ENCODE results near the gene C1QTNF1. TPM values are rescaled to one million over a fixed set of nuclear protein-coding genes. Genes with fewer than 3 reads are reported as not detected.

The C1QTNF1 gene
- total RNA-seq, 1 donor from 2014 or later: 6.8 TPM

DNA sequence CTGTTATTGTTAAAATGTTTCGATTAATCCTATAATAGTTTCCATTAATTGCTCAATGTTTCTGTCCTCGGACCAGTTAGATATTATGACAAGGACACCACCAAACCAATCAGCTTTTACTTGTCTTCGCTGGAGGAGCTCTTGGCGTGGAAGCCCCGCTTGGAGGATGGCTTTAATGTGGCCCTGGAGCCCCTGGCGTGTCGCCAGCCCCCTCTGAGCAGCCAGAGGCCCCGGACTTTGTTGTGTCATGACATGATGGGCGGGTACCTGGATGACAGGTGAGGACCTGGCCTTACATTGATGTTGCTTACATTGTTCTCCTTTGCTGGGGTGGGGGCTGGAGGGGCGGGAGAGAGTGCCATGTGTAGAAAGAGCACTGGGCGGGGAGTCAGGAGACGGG, 53.6 kb downstream of the C1QTNF1 start:
- Histone ChIP-seq H3K4me3 (ENCODE audit: low read length in 3 of 3) (peak overlapping the region in 1 of 3 donors; percentile 22), H3K36me3 (ENCODE audit: control insufficient read depth in 3 of 3, insufficient read depth in 3 of 3, low read length in 3 of 3) (peaks cover 30 to 36% (median 34%) of the 10 kb centered on the region in 3 donors), H3K9ac (ENCODE audit: low read depth in 1 of 3, low read length in 3 of 3) (peak overlapping the region in 1 of 3 donors; percentile 11), H3K27ac (ENCODE audit: low read depth, low read length) (no peak overlapping the region), H3K4me1 (ENCODE audit: control insufficient read depth in 3 of 3, insufficient read depth in 3 of 3, low read length in 3 of 3) (peaks cover 21 to 56% (median 39%) of the 10 kb centered on the region in 3 donors), H3K27me3 (ENCODE audit: control insufficient read depth in 3 of 3, insufficient read depth in 3 of 3, low read length in 3 of 3) (no peaks in the 10 kb centered on the region), H3K9me3 (ENCODE audit: control insufficient read depth in 3 of 3, low read length in 3 of 3) (no peaks in the 10 kb centered on the region)

DNA sequence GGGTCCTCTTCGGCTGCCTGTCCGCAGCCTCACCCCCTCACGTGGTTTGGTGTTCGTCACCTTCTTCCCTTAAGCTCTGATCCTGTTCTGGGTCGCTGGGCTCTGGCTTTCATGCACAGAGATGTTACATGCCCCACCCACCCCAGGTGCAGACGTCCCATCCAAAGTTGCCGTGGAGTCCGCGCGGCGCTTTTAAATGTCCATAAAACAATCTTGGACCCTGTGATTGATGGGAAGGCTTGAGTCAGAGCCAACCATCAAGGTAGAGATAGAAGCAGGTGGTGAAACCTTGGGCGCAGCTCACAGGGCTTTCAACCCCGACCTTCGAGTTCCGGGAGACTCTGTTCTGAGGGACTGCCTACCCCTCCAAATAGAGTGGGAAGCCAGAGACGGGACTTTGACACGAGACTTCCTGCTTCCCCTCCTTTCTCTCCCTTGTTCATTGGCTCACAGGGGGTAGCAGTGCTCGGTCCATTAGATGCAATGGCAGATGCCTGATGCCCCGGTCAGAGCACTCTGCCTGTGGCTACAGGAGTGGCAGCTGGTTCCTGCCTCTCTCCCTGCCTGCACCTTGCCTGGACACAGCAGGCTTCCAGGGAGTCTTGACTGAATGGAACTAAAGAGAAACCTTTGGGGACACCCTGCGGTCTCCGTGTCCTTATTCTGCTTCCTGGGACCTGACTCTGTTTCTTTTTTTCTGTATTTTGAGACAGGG, 54.7 kb downstream of the C1QTNF1 start:
- Histone ChIP-seq H3K27ac (ENCODE audit: low read depth, low read length) (no peak overlapping the region), H3K27me3 (ENCODE audit: control insufficient read depth in 3 of 3, insufficient read depth in 3 of 3, low read length in 3 of 3) (no peaks in the 10 kb centered on the region), H3K4me1 (ENCODE audit: control insufficient read depth in 3 of 3, insufficient read depth in 3 of 3, low read length in 3 of 3) (peaks cover 21 to 61% (median 37%) of the 10 kb centered on the region in 3 donors), H3K9ac (ENCODE audit: low read depth in 1 of 3, low read length in 3 of 3) (no peak overlapping the region), H3K4me3 (ENCODE audit: low read length in 3 of 3) (no peak overlapping the region), H3K36me3 (ENCODE audit: control insufficient read depth in 3 of 3, insufficient read depth in 3 of 3, low read length in 3 of 3) (peaks cover 40 to 44% (median 43%) of the 10 kb centered on the region in 3 donors), H3K9me3 (ENCODE audit: control insufficient read depth in 3 of 3, low read length in 3 of 3) (no peaks in the 10 kb centered on the region)

DNA sequence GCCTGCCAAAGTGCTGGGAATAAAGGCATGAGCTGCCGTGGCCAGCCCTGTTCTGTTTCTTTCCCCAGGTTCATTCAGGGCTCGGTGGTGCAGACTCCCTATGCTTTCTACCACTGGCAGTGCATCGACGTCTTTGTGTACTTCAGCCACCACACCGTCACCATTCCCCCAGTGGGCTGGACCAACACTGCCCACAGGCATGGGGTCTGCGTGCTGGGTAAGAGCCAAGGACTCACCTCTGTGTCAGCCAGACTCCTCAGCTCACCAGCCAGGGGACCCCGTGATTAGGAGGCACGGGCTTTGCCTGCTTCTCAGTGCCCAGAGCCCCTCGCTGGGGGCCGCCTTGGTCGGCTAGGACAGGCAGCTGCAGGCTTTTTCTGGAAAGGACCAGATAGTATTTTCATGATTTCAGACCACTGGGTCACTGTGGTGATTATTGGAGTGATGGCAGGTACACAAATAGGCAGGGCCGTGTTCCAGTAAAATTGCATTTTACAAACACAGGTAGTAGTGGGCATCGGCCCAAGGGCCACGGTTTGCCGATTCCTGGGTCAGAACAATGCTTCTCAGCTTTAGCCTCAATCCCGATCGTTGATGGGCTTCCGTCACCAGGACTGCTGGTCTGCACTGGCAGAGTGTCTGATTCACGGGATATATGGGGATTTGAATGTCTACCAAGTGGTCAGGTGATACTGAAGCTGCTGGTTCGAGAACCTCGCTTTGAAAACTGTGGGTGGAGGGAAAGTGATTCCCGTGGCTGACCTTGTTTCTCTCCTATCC, 55.6 kb downstream of the C1QTNF1 start:
- H3K9me3 ChIP-seq (ENCODE audit: control insufficient read depth in 3 of 3, low read length in 3 of 3): no peaks in the 10 kb centered on the region
- H3K4me1 ChIP-seq (ENCODE audit: control insufficient read depth in 3 of 3, insufficient read depth in 3 of 3, low read length in 3 of 3): peaks cover 18 to 59% (median 30%) of the 10 kb centered on the region in 3 donors
- H3K27ac ChIP-seq (ENCODE audit: low read depth, low read length): no peak overlapping the region
- no peak overlapping the region for H3K4me3 ChIP-seq (ENCODE audit: low read length in 3 of 3)
- H3K27me3 ChIP-seq (ENCODE audit: control insufficient read depth in 3 of 3, insufficient read depth in 3 of 3, low read length in 3 of 3): no peaks in the 10 kb centered on the region
- H3K9ac ChIP-seq (ENCODE audit: low read depth in 1 of 3, low read length in 3 of 3): peak overlapping the region in 1 of 3 donors; percentile 40
- peaks cover 49 to 53% (median 49%) of the 10 kb centered on the region in 3 donors for H3K36me3 ChIP-seq (ENCODE audit: control insufficient read depth in 3 of 3, insufficient read depth in 3 of 3, low read length in 3 of 3)

DNA sequence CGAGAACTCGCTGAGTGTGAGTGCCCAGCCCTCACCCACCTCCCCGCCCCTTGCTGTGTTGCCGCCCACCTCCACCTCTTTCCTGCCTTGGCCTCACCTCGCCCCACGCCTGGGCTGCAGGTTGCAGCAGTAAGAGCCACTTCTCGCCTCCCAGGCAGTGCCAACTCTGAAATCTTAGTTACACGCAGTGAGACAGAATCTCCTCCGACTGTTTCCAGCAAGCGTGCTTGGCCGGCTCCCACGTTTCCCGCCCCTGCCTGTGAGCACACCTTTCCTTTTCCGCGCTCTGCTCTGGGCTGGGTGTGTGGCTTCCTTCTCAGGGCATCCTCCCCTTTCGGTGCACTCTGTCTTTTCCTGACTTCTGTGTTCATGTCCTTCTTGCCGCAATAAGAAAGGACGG, 56.4 kb downstream of the C1QTNF1 start:
- H3K9ac ChIP-seq (ENCODE audit: low read depth in 1 of 3, low read length in 3 of 3): peak overlapping the region in 1 of 3 donors; percentile 40
- no peaks in the 10 kb centered on the region for H3K27me3 ChIP-seq (ENCODE audit: control insufficient read depth in 3 of 3, insufficient read depth in 3 of 3, low read length in 3 of 3)
- no peak overlapping the region for H3K4me3 ChIP-seq (ENCODE audit: low read length in 3 of 3)
- peaks cover 18 to 57% (median 28%) of the 10 kb centered on the region in 3 donors for H3K4me1 ChIP-seq (ENCODE audit: control insufficient read depth in 3 of 3, insufficient read depth in 3 of 3, low read length in 3 of 3)
- H3K36me3 ChIP-seq (ENCODE audit: control insufficient read depth in 3 of 3, insufficient read depth in 3 of 3, low read length in 3 of 3): peaks cover 56 to 60% (median 57%) of the 10 kb centered on the region in 3 donors
- no peaks in the 10 kb centered on the region for H3K9me3 ChIP-seq (ENCODE audit: control insufficient read depth in 3 of 3, low read length in 3 of 3)
- no peak overlapping the region for H3K27ac ChIP-seq (ENCODE audit: low read depth, low read length)

DNA sequence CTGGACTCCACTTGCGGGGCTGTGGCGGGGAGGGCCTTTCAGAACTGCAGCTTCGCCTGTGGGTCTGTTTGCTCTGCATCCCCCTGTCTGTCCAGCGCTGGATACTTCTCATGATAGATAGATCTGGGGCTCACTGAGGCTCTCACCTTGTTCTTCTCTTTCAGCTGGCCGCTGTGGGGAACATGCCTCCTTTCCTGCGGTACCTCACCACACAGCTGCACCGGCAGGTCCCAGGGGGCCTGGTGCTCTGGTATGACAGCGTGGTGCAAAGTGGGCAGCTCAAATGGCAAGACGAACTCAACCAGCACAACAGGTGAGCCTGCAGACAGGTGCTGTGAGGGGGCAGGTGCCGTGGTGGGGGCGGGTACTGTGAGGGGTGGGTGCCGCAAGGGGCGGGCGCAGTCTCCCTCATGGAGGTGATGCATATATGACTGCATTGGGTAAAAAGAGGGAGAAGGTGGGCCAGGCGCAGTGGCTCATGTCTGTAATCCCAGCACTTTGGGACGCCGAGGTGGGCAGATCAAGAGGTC, 56.9 kb downstream of the C1QTNF1 start:
- Histone ChIP-seq H3K9me3 (ENCODE audit: control insufficient read depth in 3 of 3, low read length in 3 of 3) (no peaks in the 10 kb centered on the region), H3K27ac (ENCODE audit: low read depth, low read length) (no peak overlapping the region), H3K36me3 (ENCODE audit: control insufficient read depth in 3 of 3, insufficient read depth in 3 of 3, low read length in 3 of 3) (peaks cover 57 to 63% (median 61%) of the 10 kb centered on the region in 3 donors), H3K27me3 (ENCODE audit: control insufficient read depth in 3 of 3, insufficient read depth in 3 of 3, low read length in 3 of 3) (no peaks in the 10 kb centered on the region), H3K9ac (ENCODE audit: low read depth in 1 of 3, low read length in 3 of 3) (peak overlapping the region in 1 of 3 donors; percentile 40), H3K4me3 (ENCODE audit: low read length in 3 of 3) (no peak overlapping the region), H3K4me1 (ENCODE audit: control insufficient read depth in 3 of 3, insufficient read depth in 3 of 3, low read length in 3 of 3) (peaks cover 18 to 53% (median 24%) of the 10 kb centered on the region in 3 donors)

DNA sequence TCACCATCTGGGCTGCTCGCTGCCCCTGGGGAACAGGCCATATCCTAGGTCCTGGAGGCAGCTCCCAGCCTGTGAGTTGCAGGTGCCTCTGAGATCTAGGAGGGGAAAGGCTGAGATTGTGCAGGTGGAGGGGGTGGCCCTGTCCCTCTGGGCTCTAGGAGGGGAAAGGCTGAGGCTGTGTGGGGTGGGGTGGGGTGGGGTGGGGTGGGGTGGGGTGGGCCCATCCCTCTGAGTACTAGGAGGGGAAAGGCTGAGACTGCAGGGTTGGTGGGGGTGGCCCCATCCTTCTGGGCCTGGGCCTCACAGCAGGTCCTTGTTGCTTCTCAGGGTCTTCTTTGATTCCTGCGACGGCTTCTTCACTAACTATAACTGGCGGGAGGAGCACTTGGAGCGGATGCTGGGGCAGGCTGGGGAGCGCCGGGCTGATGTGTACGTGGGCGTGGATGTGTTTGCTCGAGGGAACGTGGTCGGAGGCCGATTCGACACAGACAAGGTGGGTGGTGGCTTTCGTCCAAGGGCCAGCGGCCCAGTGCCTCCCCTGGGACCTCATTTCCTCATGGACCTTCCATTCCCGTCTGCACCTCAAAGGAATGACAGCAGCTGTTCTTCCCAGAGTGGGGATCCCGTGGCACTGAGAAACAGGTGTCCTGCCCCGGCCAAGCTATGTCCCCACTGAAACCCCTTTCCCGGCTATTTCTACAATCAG, 57.8 kb downstream of the C1QTNF1 start:
- peaks cover 63 to 69% (median 69%) of the 10 kb centered on the region in 3 donors for H3K36me3 ChIP-seq (ENCODE audit: control insufficient read depth in 3 of 3, insufficient read depth in 3 of 3, low read length in 3 of 3)
- H3K27me3 ChIP-seq (ENCODE audit: control insufficient read depth in 3 of 3, insufficient read depth in 3 of 3, low read length in 3 of 3): no peaks in the 10 kb centered on the region
- H3K9ac ChIP-seq (ENCODE audit: low read depth in 1 of 3, low read length in 3 of 3): peak overlapping the region in 2 of 3 donors; percentile 16 to 20
- H3K4me1 ChIP-seq (ENCODE audit: control insufficient read depth in 3 of 3, insufficient read depth in 3 of 3, low read length in 3 of 3): peaks cover 9 to 45% (median 15%) of the 10 kb centered on the region in 3 donors
- no peaks in the 10 kb centered on the region for H3K9me3 ChIP-seq (ENCODE audit: control insufficient read depth in 3 of 3, low read length in 3 of 3)
- H3K4me3 ChIP-seq (ENCODE audit: low read length in 3 of 3): no peak overlapping the region
- H3K27ac ChIP-seq (ENCODE audit: low read depth, low read length): no peak overlapping the region

DNA sequence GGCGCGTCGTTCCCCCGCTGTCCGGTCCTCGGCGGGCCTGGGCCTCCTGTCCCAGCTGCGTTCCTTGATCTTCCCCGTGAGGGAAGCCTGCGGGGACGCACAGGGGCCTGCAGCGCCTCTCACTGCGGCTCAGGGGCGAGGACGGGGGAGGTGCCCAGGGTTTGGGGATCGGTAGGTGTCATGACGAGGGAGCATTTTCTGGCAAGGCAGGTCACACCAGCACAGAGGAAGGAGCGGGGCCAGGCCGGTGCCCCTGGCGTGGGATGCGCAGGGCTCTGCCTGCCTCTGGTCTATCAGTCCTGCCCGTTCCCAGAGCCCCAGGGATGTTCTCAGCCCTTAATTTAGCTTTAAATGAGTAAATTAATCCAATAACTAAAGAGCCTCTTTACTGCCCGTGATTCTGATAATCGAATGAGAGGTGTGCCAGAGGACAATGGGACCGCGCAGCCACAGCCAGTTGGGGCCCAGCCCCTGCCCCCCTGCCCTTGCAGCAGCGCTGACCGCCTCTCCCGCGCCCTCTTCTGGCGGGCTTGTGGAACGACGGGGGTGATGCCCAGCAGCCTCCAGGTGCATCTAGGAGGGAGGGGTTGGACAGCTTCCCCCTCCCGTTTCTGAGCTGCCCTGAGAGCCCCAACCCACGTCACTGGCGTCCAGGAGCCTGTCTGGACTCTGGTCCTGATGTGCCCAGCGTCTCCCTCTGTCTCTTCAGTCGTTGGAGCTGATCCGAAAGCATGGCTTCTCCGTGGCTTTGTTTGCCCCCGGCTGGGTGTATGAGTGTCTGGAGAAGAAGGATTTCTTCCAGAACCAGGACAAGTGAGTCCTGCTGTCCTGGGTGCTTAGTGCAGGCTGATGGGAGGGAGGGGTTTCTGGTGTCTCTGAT, 58.6 kb downstream of the C1QTNF1 start:
- Histone ChIP-seq H3K4me1 (ENCODE audit: control insufficient read depth in 3 of 3, insufficient read depth in 3 of 3, low read length in 3 of 3) (peaks cover 4 to 38% (median 8%) of the 10 kb centered on the region in 3 donors), H3K27ac (ENCODE audit: low read depth, low read length) (no peak overlapping the region), H3K9me3 (ENCODE audit: control insufficient read depth in 3 of 3, low read length in 3 of 3) (no peaks in the 10 kb centered on the region), H3K4me3 (ENCODE audit: low read length in 3 of 3) (no peak overlapping the region), H3K27me3 (ENCODE audit: control insufficient read depth in 3 of 3, insufficient read depth in 3 of 3, low read length in 3 of 3) (no peaks in the 10 kb centered on the region), H3K36me3 (ENCODE audit: control insufficient read depth in 3 of 3, insufficient read depth in 3 of 3, low read length in 3 of 3) (peaks cover 70 to 76% (median 75%) of the 10 kb centered on the region in 3 donors), H3K9ac (ENCODE audit: low read depth in 1 of 3, low read length in 3 of 3) (peak overlapping the region in 1 of 3 donors; percentile 8)

DNA sequence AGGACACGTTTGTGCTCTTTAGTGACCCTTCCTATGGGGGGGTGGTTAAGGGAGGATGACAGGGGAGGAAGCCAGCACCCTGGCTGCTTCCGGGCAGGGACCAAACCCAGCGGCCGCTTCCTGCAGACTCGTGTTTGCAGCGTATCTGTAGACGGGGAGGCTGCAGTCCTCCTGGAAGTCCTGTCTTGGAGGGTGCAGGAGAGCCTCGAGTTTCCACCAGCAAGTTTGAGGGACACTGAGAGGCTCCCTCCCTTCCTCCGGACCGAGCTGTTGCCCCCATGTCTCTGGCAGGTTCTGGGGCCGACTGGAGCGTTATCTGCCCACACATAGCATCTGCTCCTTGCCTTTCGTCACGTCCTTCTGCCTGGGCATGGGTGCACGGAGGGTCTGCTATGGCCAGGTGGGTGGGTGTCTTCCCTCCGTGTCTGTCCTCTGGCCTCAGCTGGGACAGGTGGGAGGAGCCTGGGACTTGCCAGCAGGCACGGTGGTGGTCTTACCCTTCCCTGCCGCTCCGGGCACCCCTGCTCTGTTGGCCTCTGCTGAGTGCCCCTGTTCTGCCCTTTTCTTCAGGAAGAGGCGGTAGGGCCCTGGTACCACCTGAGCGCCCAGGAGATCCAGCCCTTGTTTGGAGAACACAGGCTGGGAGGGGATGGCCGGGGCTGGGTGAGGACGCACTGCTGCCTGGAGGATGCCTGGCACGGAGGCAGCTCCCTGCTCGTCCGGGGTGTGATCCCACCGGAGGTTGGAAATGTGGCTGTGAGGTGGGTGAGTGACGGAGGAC, 59.4 kb downstream of the C1QTNF1 start:
- H3K9ac ChIP-seq (ENCODE audit: low read depth in 1 of 3, low read length in 3 of 3): peak overlapping the region in 1 of 3 donors; percentile 8
- H3K36me3 ChIP-seq (ENCODE audit: control insufficient read depth in 3 of 3, insufficient read depth in 3 of 3, low read length in 3 of 3): peaks cover 67 to 76% (median 74%) of the 10 kb centered on the region in 3 donors
- H3K9me3 ChIP-seq (ENCODE audit: control insufficient read depth in 3 of 3, low read length in 3 of 3): no peaks in the 10 kb centered on the region
- no peak overlapping the region for H3K4me3 ChIP-seq (ENCODE audit: low read length in 3 of 3)
- no peaks in the 10 kb centered on the region for H3K27me3 ChIP-seq (ENCODE audit: control insufficient read depth in 3 of 3, insufficient read depth in 3 of 3, low read length in 3 of 3)
- no peak overlapping the region for H3K27ac ChIP-seq (ENCODE audit: low read depth, low read length)
- H3K4me1 ChIP-seq (ENCODE audit: control insufficient read depth in 3 of 3, insufficient read depth in 3 of 3, low read length in 3 of 3): peaks cover under 1 to 35% (median 5%) of the 10 kb centered on the region in 3 donors
